Large intestine (tissue), 12 donors: ENCODE data around the gene NAA25. TPM values are rescaled to one million over a fixed set of nuclear protein-coding genes. Genes with fewer than 3 reads are reported as not detected.

Experiments used
- DNase-seq, 2 donors: peaks; one replicate each; pipeline versions ENCODE4 v3.0.0 to v3.0.0-alpha.2; 2013
- H3K27ac ChIP-seq: one replicate; pipeline ENCODE4 v1.5.1; 2013; ENCODE audit warnings: low read length
- H3K27me3 ChIP-seq: 2 replicates; pipeline ENCODE4 v1.6.1; 2013; ENCODE audit warnings: low read length; ENCODE audit not compliant: control insufficient read depth, insufficient read depth
- H3K36me3 ChIP-seq: 2 replicates; pipeline ENCODE4 v1.6.1; 2013; ENCODE audit warnings: low read length; ENCODE audit not compliant: control insufficient read depth, insufficient read depth
- H3K4me1 ChIP-seq: one replicate; pipeline ENCODE4 v1.6.1; 2013; ENCODE audit warnings: low read length; ENCODE audit not compliant: control insufficient read depth, insufficient read depth
- H3K4me3 ChIP-seq: one replicate; pipeline ENCODE4 v1.5.1; 2013; ENCODE audit warnings: low read length
- H3K9me3 ChIP-seq: one replicate; pipeline ENCODE4 v1.6.1; 2013; ENCODE audit warnings: mild to moderate bottlenecking, low read depth, low read length, moderate library complexity; ENCODE audit not compliant: control insufficient read depth
- WGBS: methylation state at CpG from one replicate; pipeline ENCODE4 v1.1.5; 2013; ENCODE audit warnings: low lambda C conversion rate; ENCODE audit not compliant: insufficient coverage; 5-methylcytosine and 5-hydroxymethylcytosine counted together
- long read RNA-seq, 11 donors: transcript quantifications; one replicate each; lab custom pipeline, GENCODE V29; 2026
- polyA plus RNA-seq: library from polyadenylated mRNA; unstranded; fragments of 120-200 nt; gene quantifications from one replicate; pipeline ENCODE4 v1.2.1, GENCODE V29; 2013

NAA25 gene
- polyA plus RNA-seq = 19.4 TPM
- long read RNA-seq, donor 1 = 0 reads
- long read RNA-seq, donor 2 = 0 reads
- long read RNA-seq, donor 3 = 0 reads
- long read RNA-seq, donor 4 = 0 reads
- long read RNA-seq, donor 5 = 0 reads
- long read RNA-seq, donor 6, partial matches to known transcripts = 10 of 10 reads
- long read RNA-seq, donor 6, other reads (novel, unspliced or antisense) = 0 of 10 reads
- long read RNA-seq, donor 7 = 0 reads
- long read RNA-seq, donor 8, full-length matches to known transcripts = 2 of 11 reads
- long read RNA-seq, donor 8, partial matches to known transcripts = 9 of 11 reads
- long read RNA-seq, donor 8, other reads (novel, unspliced or antisense) = 0 of 11 reads
- long read RNA-seq, donor 9 = 0 reads
- long read RNA-seq, donor 10, partial matches to known transcripts = 0 of 3 reads
- long read RNA-seq, donor 10, other reads (novel, unspliced or antisense) = 0 of 3 reads
- long read RNA-seq, donor 11, partial matches to known transcripts = 0 of 1 reads
- long read RNA-seq, donor 11, other reads (novel, unspliced or antisense) = 0 of 1 reads

DNA sequence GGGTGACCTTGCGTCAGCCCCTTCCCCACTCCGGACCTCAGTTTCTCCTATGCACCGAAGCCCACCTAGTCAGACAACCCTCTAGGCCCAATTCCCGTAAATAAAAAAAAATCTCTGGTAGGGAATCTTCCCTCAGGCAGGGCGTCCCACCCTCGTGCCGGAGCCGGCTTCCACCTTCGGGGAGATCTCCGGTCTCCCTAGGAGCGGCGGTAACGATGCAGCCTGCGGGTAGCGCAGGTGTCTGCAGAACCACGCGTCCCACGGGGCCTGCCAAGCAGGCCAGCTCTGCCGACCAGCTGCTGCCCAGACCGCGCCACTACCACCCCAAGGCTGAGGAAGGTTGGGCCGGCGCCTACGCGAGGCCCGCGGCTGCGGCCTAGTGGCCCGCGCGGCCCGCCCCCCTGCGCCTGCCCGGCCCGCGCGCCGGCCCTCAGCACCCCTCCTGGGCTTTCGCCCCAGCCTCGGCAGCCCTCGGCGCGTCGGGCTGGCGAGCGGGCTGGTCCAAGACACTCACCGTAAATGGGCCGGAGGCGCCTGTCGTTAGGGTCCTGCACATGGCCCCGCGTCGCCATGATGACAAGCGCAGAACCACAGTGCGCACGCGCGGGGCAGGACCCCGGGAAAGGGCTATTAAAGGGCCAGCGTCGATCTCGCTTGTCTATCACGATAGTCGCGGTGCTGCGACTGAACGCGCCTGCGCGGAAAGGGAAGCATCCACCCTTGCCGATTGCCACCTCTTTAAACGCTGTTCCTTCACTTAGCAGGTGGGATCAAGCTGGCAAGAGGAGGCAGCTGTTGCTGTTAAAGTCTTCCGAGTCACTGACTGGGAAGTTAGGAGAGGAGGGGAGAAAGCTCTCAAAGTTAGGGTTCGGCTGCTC lies at the start of gene NAA25:
NAA25 (minus strand) TSS at position 582 of the 878 bp plus-strand sequence; CDS start at position 572, 10 bp downstream.
- Histone ChIP-seq H3K4me1 (peaks cover 10% of the 10 kb centered on the region), H3K4me3 (peak within 1 kb of the TSS; percentile 72), H3K9me3 (no peaks in the 10 kb centered on the region), H3K27ac (peak within 1 kb of the TSS; percentile 83), H3K36me3 (peaks cover 6% of the 10 kb centered on the region), H3K27me3 (no peaks in the 10 kb centered on the region)
- no CpG with 5 or more reads among the region's 74 CpGs for WGBS
- peak; percentile 88 to 92 for DNase-seq

DNA sequence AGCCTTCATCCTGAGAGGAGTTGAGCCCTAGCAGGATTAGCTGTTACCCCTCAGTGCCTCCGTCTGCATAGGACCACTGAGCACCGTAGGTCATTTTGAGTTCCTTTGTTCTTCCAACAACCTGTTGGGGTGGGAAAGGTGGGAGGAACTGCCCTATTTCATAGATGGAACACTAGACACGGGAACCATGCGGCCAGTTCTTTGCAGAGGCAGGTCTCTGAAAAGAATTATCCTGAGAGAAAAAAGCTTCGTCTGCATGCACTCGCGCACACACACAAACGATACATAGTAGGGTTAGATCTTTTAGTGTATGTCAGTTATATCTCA lies 45.3 kb upstream of the NAA25 start:
- H3K9me3 ChIP-seq = peaks cover 4% of the 10 kb centered on the region
- DNase-seq = no peak
- no peak overlapping the region for H3K4me3 ChIP-seq
- peaks cover 57% of the 10 kb centered on the region for H3K36me3 ChIP-seq
- H3K27ac ChIP-seq = no peak overlapping the region
- no peaks in the 10 kb centered on the region for H3K27me3 ChIP-seq
- H3K4me1 ChIP-seq = peaks cover 3% of the 10 kb centered on the region
- 97% methylated on average over 5 of the region's 8 CpGs for WGBS

GRCh38 chr12:112153181-112153892 lies 44.8 kb upstream of the NAA25 start:
- H3K9me3 ChIP-seq = peaks cover 2% of the 10 kb centered on the region
- no peak overlapping the region for H3K27ac ChIP-seq
- peaks cover 57% of the 10 kb centered on the region for H3K36me3 ChIP-seq
- no CpG with 5 or more reads among the region's 11 CpGs for WGBS
- DNase-seq = no peak
- H3K27me3 ChIP-seq = no peaks in the 10 kb centered on the region
- H3K4me3 ChIP-seq = no peak overlapping the region
- H3K4me1 ChIP-seq = peaks cover 3% of the 10 kb centered on the region

GRCh38 chr12:112151766-112152541 lies 43.4 kb upstream of the NAA25 start:
- H3K4me3 ChIP-seq = no peak overlapping the region
- no peaks in the 10 kb centered on the region for H3K9me3 ChIP-seq
- no peak overlapping the region for H3K27ac ChIP-seq
- H3K27me3 ChIP-seq = no peaks in the 10 kb centered on the region
- WGBS = no CpG with 5 or more reads among the region's 11 CpGs
- H3K36me3 ChIP-seq = peaks cover 63% of the 10 kb centered on the region
- peaks cover 3% of the 10 kb centered on the region for H3K4me1 ChIP-seq
- DNase-seq = no peak

DNA sequence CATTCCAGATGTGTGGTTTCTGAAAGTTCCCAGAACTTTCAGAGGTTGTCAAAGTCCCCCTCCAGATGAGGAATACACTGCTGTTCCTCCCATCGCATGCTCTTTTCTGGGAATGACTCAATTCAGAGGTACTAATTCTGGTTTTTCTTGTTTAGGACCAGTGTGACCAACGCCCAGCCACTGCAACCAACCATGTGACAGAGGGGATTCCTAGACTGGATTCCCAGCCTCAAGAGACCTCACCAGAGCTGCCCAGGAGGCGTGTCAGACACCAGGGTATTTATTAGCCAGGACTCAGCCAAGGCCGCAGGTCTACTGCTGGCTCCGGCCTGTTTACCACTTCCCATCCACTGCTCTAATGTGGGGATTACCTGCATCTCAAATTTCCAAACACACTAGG lies 41.0 kb upstream of the NAA25 start:
- no CpG with 5 or more reads among the region's 5 CpGs for WGBS

DNA sequence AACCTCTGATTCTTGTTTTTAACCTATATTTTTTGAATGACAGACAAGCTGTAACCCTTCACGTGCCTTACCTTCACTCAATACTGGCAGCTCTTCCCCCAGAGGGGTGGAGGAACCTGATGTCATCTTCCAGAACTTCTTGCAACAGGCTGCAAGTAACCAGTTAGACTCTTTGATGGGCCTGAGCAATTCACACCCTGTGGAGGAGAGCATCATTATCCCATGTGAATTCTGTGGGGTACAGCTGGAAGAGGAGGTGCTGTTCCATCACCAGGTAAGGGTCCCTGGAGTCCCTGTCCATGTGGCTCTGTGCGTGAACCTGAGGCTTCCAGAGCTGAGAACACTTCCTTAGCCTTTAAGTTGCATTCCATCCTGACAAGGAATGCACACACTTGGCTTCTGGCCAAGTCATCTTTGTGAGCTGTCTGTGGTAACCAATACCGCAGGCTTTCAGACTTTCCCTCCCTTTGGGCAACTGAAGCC lies 39.5 kb upstream of the NAA25 start:
- peaks cover 81% of the 10 kb centered on the region for H3K36me3 ChIP-seq
- no peak for DNase-seq
- H3K27ac ChIP-seq = no peak overlapping the region
- no peak overlapping the region for H3K4me3 ChIP-seq
- H3K27me3 ChIP-seq = no peaks in the 10 kb centered on the region
- peaks cover 3% of the 10 kb centered on the region for H3K4me1 ChIP-seq
- H3K9me3 ChIP-seq = no peaks in the 10 kb centered on the region
- WGBS = no CpG with 5 or more reads among the region's 3 CpGs

More for the DNA sequence above, 41.0 kb upstream of the NAA25 start:
- Histone ChIP-seq H3K27ac (no peak overlapping the region), H3K4me3 (no peak overlapping the region), H3K36me3 (peaks cover 81% of the 10 kb centered on the region), H3K27me3 (no peaks in the 10 kb centered on the region), H3K9me3 (no peaks in the 10 kb centered on the region), H3K4me1 (peaks cover 3% of the 10 kb centered on the region)
- DNase-seq = peak; percentile 15 to 23

DNA sequence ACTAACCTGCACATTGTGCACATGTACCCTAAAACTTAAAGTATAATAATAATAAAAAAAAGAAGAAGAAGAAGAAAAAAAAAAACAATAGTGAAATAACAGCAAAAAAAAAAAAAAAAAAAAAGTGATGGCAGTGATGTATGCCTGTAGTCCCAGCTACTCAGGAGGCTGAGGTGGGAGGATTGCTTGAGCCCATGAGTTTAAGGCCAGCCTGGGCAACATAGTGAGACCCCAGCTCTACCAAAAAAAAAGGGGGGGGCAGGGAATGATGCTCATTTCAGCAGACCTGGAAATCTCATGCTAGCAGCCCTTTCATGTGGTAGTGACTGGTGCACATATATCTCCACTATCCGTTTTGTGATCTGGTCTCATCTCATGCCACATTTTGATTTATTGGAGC lies 37.5 kb upstream of the NAA25 start:
- H3K9me3 ChIP-seq = no peaks in the 10 kb centered on the region
- H3K4me3 ChIP-seq = no peak overlapping the region
- peaks cover 71% of the 10 kb centered on the region for H3K36me3 ChIP-seq
- no peak overlapping the region for H3K27ac ChIP-seq
- H3K4me1 ChIP-seq = peaks cover 3% of the 10 kb centered on the region
- no CpG with 5 or more reads among the region's 1 CpG for WGBS
- no peak for DNase-seq
- no peaks in the 10 kb centered on the region for H3K27me3 ChIP-seq

DNA sequence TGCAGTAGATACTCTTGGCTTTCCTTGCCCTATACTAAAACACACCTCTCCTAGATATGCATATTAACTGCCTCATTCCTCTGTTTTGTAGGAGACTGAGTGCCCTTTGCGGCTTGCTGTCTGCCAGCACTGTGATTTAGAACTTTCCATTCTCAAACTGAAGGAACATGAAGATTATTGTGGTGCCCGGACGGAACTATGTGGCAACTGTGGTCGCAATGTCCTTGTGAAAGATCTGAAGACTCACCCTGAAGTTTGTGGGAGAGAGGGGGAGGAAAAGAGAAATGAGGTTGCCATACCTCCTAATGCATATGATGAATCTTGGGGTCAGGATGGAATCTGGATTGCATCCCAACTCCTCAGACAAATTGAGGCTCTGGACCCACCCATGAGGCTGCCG lies 32.1 kb upstream of the NAA25 start:
- 80% methylated on average over 2 of the region's 5 CpGs for WGBS

DNA sequence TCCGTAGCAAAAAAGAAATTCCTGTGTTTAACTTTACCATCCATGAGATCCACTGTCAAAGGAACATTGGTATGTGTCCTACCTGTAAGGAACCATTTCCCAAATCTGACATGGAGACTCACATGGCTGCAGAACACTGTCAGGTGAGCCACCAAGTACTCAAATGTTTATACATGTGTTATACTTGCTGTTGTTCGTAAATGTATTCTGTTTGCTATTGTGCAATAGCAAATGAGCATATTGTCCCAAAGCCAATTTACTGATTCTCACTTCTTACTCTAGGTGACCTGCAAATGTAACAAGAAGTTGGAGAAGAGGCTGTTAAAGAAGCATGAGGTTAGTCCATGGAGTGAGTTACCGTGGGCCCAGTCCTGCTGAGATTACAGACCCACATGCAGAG lies 26.1 kb upstream of the NAA25 start:
- no peak overlapping the region for H3K27ac ChIP-seq
- H3K4me3 ChIP-seq = no peak overlapping the region
- WGBS = no CpG with 5 or more reads among the region's 3 CpGs
- H3K27me3 ChIP-seq = no peaks in the 10 kb centered on the region
- H3K4me1 ChIP-seq = peaks cover 8% of the 10 kb centered on the region
- no peak for DNase-seq
- peaks cover 43% of the 10 kb centered on the region for H3K36me3 ChIP-seq
- no peaks in the 10 kb centered on the region for H3K9me3 ChIP-seq

More for the DNA sequence above, 32.1 kb upstream of the NAA25 start:
- no peak overlapping the region for H3K27ac ChIP-seq
- no peaks in the 10 kb centered on the region for H3K9me3 ChIP-seq
- peaks cover 68% of the 10 kb centered on the region for H3K36me3 ChIP-seq
- H3K4me3 ChIP-seq = no peak overlapping the region
- DNase-seq = no peak
- H3K27me3 ChIP-seq = no peaks in the 10 kb centered on the region
- H3K4me1 ChIP-seq = no peaks in the 10 kb centered on the region
